PC-3 (cell line): ENCODE data around the gene EFCAB14. TPM values are rescaled to one million over a fixed set of nuclear protein-coding genes. Genes with fewer than 3 reads are reported as not detected.

Experiments
- ATAC-seq: fragments of 200-7000 bp; cut with Tn5 transposase; 2 replicates; pipeline ENCODE4 v1.9.1; 2020; ENCODE audit warnings: mild to moderate bottlenecking, moderate library complexity
- BruUV-seq: library from RNA; stranded (reverse); fragments of 400-500 nt; replicated peaks from 2 replicates; lab custom pipeline; 2021; lab: Mats Ljungman, UMichigan
- CTCF ChIA-PET: fragments of 300-600 bp; sonication (Branson Sonifier 250); formaldehyde crosslinking; loops from one replicate; lab custom pipeline; 2022; ENCODE audit warnings: antibody characterized with exemption; lab: Charles Lee
- POLR2A ChIA-PET: fragments of 300-600 bp; sonication (Branson Sonifier 250); formaldehyde crosslinking; loops from one replicate; lab custom pipeline; 2022; ENCODE audit warnings: antibody characterized with exemption; ENCODE audit not compliant: unreplicated experiment; lab: Charles Lee
- DNase-seq: peaks from one replicate; pipeline ENCODE4 v3.0.0-alpha.2; 2015
- H2AFZ ChIP-seq: fragments of 300-600 bp; sonication (generic); 2 replicates; pipeline ENCODE4 v1.6.0; 2016; ENCODE audit warnings: antibody characterized with exemption, low read length
- H3F3A ChIP-seq: fragments of 300-600 bp; sonication (generic); one replicate; pipeline ENCODE4 v1.6.0; 2017; ENCODE audit warnings: antibody characterized with exemption, low read length, control low read depth, mild to moderate bottlenecking; ENCODE audit not compliant: unreplicated experiment
- H3K27ac ChIP-seq: fragments of 300-600 bp; sonication (generic); 2 replicates; pipeline ENCODE4 v1.5.1; 2016; ENCODE audit warnings: mild to moderate bottlenecking, low read length
- H3K27me3 ChIP-seq: fragments of 300-600 bp; sonication (generic); 2 replicates; pipeline ENCODE4 v1.6.1; 2016; ENCODE audit warnings: low read length, mixed read lengths
- H3K36me3 ChIP-seq: fragments of 300-600 bp; sonication (generic); 2 replicates; pipeline ENCODE4 v1.6.1; 2016; ENCODE audit warnings: low read depth, mixed run types, low read length, mixed read lengths
- H3K4me1 ChIP-seq: fragments of 300-600 bp; sonication (generic); 2 replicates; pipeline ENCODE4 v1.5.1; 2016; ENCODE audit warnings: low read length; ENCODE audit not compliant: insufficient read depth
- H3K4me2 ChIP-seq: fragments of 300-600 bp; sonication (generic); 2 replicates; pipeline ENCODE4 v1.6.0; 2016; ENCODE audit warnings: low read length
- H3K4me3 ChIP-seq: fragments of 300-600 bp; sonication (generic); 2 replicates; pipeline ENCODE4 v1.5.1; 2016; ENCODE audit warnings: mild to moderate bottlenecking, low read length, mixed read lengths
- H3K79me2 ChIP-seq: fragments of 300-600 bp; sonication (generic); 2 replicates; pipeline ENCODE4 v1.6.1; 2017; ENCODE audit warnings: low read length, mixed read lengths
- H3K9ac ChIP-seq: fragments of 300-600 bp; sonication (generic); 2 replicates; pipeline ENCODE4 v1.6.0; 2016; ENCODE audit warnings: mild to moderate bottlenecking, low read length
- H3K9me2 ChIP-seq: fragments of 300-600 bp; sonication (generic); replicated peaks from 2 replicates; pipeline ENCODE4 v1.6.1; 2016; ENCODE audit warnings: mixed run types, low read length, mixed read lengths
- H3K9me3 ChIP-seq: fragments of 300-600 bp; sonication (generic); 2 replicates; pipeline ENCODE4 v1.6.1; 2016; ENCODE audit warnings: low read length, mixed read lengths
- H4K20me1 ChIP-seq: fragments of 300-600 bp; sonication (generic); 2 replicates; pipeline ENCODE4 v1.6.1; 2016; ENCODE audit warnings: low read length, mixed read lengths
- CTCF ChIP-seq: fragments of 300-600 bp; sonication (generic); conservative IDR thresholded peaks from 2 replicates; pipeline ENCODE4 v1.5.1; 2017; ENCODE audit warnings: antibody characterized with exemption, low read depth, mild to moderate bottlenecking, low read length
- EZH2 ChIP-seq: fragments of 300-600 bp; sonication (generic); IDR thresholded peaks from one replicate; pipeline ENCODE4 v1.6.1; 2017; ENCODE audit warnings: antibody characterized with exemption, mild to moderate bottlenecking, low read length; ENCODE audit not compliant: unreplicated experiment
- EZH2phosphoT487 ChIP-seq: fragments of 300-600 bp; sonication (generic); IDR thresholded peaks from 2 replicates; pipeline ENCODE4 v1.6.1; 2018; ENCODE audit warnings: mild to moderate bottlenecking, antibody characterized with exemption, low read length, borderline replicate concordance
- intact Hi-C: fragments of 100-400 bp; cut with micrococcal nuclease; formaldehyde crosslinking; loops from 2 replicates; pipeline ENCODE4 v1.9.0; 2023
- total RNA-seq: library from RNA; depleted of rRNA; stranded (reverse); fragments of >200 nt; gene quantifications from 2 replicates; pipeline ENCODE4 v1.2.3, GENCODE V29; 2014

Gene EFCAB14
- total RNA-seq, 1 experiment from 2014 or later = 45.7 TPM

DNA sequence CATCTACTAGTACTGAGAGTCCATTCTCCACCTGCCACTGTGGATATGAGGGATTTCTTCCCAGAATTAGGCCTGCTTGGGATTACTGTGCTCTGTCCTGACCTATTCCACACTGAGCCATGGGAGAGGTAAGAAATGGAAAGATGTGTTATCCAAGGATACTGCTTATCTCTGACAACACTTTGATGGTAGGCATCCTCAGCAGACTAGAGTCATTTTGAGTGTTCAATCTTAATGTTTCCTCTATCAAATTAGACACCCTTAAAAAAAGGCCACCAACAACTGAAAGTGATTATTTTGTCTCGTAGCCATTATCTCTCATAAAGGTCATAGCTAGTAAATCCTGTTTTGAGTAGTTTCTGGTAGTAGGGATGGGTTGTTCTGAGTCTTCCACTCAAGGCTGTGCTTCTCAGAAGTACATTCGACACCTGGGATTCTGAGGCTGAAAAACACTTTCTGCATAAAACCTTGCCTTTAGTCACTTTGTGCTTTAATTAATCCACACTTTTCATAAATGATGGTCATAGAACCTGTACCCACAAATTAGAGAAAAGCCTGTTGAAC is 59.5 kb downstream of the EFCAB14 start:
- H3K79me2 ChIP-seq = no peaks in the 10 kb centered on the region
- no peak overlapping the region for H3K27ac ChIP-seq
- H3K27me3 ChIP-seq = no peaks in the 10 kb centered on the region
- no peaks in the 10 kb centered on the region for H3K9me3 ChIP-seq
- DNase-seq (no peak), ATAC-seq (no peak)
- H3K9me2 ChIP-seq = no peaks in the 10 kb centered on the region
- no peak overlapping the region for H3K4me2 ChIP-seq
- no peaks in the 10 kb centered on the region for H3F3A ChIP-seq
- no peaks in the 10 kb centered on the region for H3K4me1 ChIP-seq
- no peak overlapping the region for H2AFZ ChIP-seq
- no peaks in the 10 kb centered on the region for H4K20me1 ChIP-seq
- peaks cover 37% of the 10 kb centered on the region for H3K36me3 ChIP-seq
- H3K4me3 ChIP-seq = no peak overlapping the region
- ChIA-PET POLR2A (no interaction called here), CTCF (no interaction called here)
- BruUV-seq = no TSS peak
- H3K9ac ChIP-seq = no peak overlapping the region
- intact Hi-C loops = no loop called here
- TF ChIP-seq EZH2 = no peak
- TF ChIP-seq CTCF = no peak
- no peak for TF ChIP-seq EZH2phosphoT487

- no peak overlapping the region for H3K27ac ChIP-seq
- H3K27me3 ChIP-seq = no peaks in the 10 kb centered on the region
- ATAC-seq (no peak), DNase-seq (no peak)
- peaks cover 30% of the 10 kb centered on the region for H3K36me3 ChIP-seq
- no peaks in the 10 kb centered on the region for H3F3A ChIP-seq
- ChIA-PET CTCF (no interaction called here), POLR2A (no interaction called here)
- H3K9me3 ChIP-seq = no peaks in the 10 kb centered on the region
- no peaks in the 10 kb centered on the region for H3K79me2 ChIP-seq
- no peak overlapping the region for H3K9ac ChIP-seq
- TF ChIP-seq EZH2 = no peak
- TF ChIP-seq EZH2phosphoT487 = no peak
- TF ChIP-seq CTCF = no peak
- no peaks in the 10 kb centered on the region for H4K20me1 ChIP-seq
- H2AFZ ChIP-seq = no peak overlapping the region
- H3K4me2 ChIP-seq = no peak overlapping the region
- BruUV-seq = no TSS peak
- H3K4me3 ChIP-seq = no peak overlapping the region
- peaks cover 6% of the 10 kb centered on the region; the same call in 1 of the 2 replicates for H3K4me1 ChIP-seq
- intact Hi-C loops = no loop called here
- no peaks in the 10 kb centered on the region for H3K9me2 ChIP-seq
Observed at GRCh38 chr1:46657775-46658174, 61.1 kb downstream of the EFCAB14 start.

DNA sequence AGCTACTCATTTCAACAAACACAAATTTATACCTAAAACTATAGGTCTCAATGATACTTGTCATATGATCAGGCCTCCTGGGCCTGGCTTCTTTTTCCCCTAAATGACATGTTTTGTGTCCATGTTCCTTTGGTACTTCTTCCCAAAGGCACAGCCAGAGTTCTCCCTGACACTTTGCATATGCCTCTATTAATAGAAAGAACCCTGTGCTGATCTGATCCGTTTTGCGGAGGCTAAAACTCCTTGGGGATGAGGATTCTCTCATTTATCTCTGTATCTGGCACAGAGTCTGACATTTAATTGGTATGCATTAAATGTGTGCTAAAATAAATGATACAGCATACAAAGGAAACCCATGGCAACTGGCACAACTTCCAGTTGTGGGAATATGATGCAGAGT is 62.3 kb downstream of the EFCAB14 start:
- Histone ChIP-seq H2AFZ (no peak overlapping the region), H3K27me3 (no peaks in the 10 kb centered on the region), H3K4me1 (peaks cover 12% of the 10 kb centered on the region), H3K27ac (no peak overlapping the region), H3K9me2 (no peaks in the 10 kb centered on the region), H4K20me1 (no peaks in the 10 kb centered on the region), H3K36me3 (peaks cover 38% of the 10 kb centered on the region), H3K79me2 (no peaks in the 10 kb centered on the region), H3K4me2 (no peak overlapping the region), H3K9ac (no peak overlapping the region), H3K9me3 (no peaks in the 10 kb centered on the region), H3K4me3 (no peak overlapping the region), H3F3A (peaks cover 4% of the 10 kb centered on the region)
- DNase-seq (no peak), ATAC-seq (no peak)
- no TSS peak for BruUV-seq
- TF ChIP-seq EZH2 = no peak
- no peak for TF ChIP-seq CTCF
- TF ChIP-seq EZH2phosphoT487 = no peak
- POLR2A ChIA-PET = no interaction called here
- CTCF ChIA-PET = no interaction called here
- intact Hi-C loops = no loop called here
